Stimulated activated CD8-positive, alpha-beta memory T cell treated with anti-CD3 and anti-CD28 coated beads, Interleukin-12 subunit alpha, Interleukin-12 subunit beta, amount 100 ng/mL, for 24 hours (primary cell): ENCODE data around the gene SDF2L1.
"Not testable (repeated sequence)": the region's sequence is repeated elsewhere in the genome, so short reads cannot be mapped to it uniquely, and the experiment has no call there.

Source experiments
- DNase-seq: peaks from one replicate; pipeline ENCODE4 v3.0.0-alpha.2; 2020; ENCODE audit errors: extremely low read depth

SDF2L1 gene

DNA sequence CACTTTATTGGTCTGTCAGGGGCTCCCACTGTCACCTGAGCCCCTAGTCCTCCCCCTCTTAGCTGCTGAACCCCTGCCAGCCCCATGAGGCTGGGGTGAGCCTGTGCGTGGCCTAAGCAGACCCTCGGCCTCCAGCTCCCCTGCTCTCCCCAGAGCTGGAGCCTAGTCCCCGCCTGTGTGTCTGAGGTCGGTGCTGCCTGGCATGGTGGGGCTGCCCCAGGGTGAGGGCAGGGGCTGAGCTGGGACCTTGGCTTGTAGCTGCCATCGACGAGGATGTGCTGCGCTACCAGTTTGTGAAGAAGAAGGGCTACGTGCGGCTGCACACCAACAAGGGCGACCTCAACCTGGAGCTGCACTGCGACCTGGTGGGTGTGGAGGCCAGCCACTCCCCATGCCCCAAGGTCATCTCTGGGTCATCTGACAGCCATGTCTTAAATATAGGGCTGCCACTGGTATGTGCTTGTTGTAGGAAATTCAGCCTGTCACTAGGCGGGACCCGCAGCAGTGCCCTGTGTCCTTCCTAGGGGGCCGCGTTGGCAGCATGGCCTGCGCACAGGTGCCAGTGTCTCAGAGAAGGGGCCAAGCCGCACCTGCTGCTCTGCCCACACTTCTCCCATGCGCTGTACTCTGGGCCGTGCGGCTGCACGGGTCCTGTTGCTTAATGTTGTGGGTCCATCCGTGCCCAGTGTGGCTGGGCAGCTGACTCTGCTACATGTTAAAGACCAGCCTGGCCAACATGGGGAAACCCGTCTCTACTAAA lies 44.7 kb downstream of the SDF2L1 start:
- no peak for DNase-seq

DNA sequence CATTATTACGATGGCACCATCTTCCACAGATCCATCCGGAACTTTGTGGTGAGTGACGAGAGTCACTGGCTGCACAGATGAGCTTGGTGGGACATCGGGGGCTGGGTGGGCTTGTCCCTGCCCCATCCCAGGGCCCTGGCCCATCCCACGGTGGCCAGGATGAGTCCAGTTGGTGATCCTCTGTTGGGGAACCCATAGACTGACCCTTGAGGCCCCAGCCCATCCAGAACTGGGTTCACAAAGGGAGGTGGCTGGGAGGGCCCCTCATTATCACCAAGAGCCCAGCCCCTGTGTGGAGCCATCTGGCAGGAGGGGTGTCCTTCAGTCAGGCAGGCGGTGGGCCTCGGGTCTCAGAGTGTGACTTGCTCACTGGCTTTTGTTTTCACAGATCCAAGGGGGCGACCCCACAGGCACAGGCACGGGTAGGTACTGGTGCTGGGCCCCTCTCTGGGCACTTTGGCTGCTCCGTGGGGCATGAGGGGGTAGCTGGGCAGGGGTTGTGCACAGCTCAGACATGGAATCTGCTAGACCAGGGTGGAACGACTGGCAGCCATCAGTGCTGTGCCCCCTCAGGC lies 45.7 kb downstream of the SDF2L1 start:
- DNase-seq: no peak

DNA sequence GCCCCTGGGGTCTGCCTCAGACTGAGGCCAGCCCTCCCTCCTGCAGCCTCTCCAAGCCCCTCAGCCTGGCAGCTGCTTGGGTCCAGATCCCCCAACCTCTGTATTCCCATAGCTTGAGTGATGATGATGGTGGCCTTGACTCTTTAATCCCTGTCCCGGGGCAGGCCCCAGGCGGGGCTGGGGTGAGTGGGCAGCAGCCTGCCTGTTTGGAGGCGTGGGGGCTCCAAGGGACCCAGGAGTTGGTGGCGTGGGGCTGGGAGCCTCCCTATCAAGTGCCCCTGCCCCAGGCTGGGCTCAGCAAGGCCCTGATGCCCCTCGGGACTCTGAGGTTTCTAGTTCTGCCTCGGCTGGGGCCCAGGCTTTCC lies 46.2 kb downstream of the SDF2L1 start:
- DNase-seq: no peak

DNA sequence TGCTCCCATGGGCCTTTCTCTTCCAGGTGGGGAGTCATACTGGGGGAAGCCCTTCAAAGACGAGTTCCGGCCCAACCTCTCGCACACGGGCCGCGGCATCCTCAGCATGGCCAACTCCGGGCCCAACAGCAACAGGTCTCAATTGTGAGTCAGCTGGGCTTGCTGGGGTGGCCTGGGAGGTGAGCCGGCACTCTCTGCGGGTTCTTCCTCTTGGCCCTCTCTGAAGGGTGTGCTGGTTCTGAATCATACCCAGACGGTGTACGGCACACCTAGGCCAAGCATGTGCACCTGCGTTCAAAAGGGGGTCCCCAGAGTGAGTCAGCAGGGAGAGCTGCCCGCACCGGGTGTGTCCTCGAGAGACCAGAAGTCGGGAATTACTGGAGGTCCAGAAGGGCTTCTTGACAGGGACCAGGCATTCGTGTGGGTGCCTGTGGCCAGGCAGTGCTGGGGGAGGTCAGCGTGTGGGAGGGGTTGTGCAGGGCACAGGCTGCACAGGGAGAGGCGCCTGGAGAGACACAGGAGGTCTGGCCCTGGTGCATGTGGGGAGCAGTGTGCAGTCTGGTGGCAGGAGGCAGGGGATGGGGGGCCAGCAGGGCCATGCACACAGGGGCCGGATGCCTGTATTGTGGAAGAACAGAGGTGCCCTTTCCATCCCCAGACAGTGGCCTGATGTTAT lies 46.7 kb downstream of the SDF2L1 start:
- DNase-seq: no peak

GRCh38 chr22:21690401-21690801 lies 48.3 kb downstream of the SDF2L1 start:
- no peak for DNase-seq

- DNase-seq: no peak
Measured at GRCh38 chr22:21691816-21692215, 49.7 kb downstream of the SDF2L1 start.

- not testable (repeated sequence) for DNase-seq
Measured at GRCh38 chr22:21692856-21693255, 50.8 kb downstream of the SDF2L1 start.

GRCh38 chr22:21693333-21693998 lies 51.4 kb downstream of the SDF2L1 start:
- no peak for DNase-seq
